Skin of body (tissue), 2 donors: ENCODE measurements around the gene OR4C45. TPM values are rescaled to one million over a fixed set of nuclear protein-coding genes. Genes with fewer than 3 reads are reported as not detected.
"Not testable (repeated sequence)": the region's sequence is repeated elsewhere in the genome, so short reads cannot be mapped to it uniquely, and the experiment has no call there.

Experiments used
- DNase-seq: peaks from one replicate; lab custom pipeline; 2025; lab: John Stamatoyannopoulos, UW
- total RNA-seq: library from RNA; depleted of rRNA; stranded (reverse); fragments of >200 nt; gene quantifications from one replicate; pipeline ENCODE4 v1.2.3, GENCODE V29; 2014

The OR4C45 gene
- not detected for total RNA-seq

DNA sequence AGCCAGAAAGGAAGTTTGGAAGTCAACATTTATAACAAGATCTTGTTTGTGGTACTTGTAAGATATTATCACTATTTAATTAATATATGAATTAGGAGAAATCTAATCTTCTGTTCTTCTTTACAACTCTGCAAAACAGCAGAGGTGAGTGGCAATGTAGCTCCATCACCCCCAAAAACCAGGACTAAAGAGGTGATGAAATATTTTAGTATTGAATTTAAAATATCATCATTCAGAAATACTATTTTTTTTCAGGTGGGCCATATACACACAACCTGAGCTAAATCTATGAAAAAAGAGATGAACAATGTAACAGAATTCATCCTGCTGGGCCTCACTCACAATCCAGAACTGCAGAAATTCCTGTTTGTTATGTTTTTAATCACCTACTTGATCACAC lies at the start of gene OR4C45:
Gene OR4C45 (plus strand): TSS at position 301 of the 400 bp plus-strand sequence.
- DNase-seq = no peak

DNA sequence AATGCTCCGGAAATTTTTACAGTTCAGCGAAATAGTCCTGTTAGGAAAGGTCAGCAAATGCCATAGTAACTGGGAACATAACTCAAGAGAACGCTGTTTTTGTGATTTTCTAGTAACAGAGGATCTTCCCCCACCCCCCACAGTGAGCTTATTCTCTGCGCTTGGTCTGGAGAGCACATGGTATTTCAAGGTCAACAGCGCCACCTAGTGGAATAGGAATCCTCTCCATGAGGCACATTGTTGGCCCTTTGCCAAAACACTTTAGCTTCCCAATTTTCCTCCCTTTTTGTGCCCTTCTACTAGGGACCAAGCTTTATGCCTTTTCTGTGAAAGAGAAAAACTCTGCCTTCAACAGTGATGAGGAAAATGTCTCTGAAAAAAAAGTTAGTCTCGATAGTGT lies 37.1 kb upstream of the OR4C45 start:
- no peak for DNase-seq

- DNase-seq = no peak
These were observed 2.5 kb upstream of the OR4C45 start for GRCh38 chr11:50030193-50030592.

- DNase-seq = not testable (repeated sequence)
These were observed 3.6 kb downstream of the OR4C45 start for GRCh38 chr11:50036239-50036638.

DNA sequence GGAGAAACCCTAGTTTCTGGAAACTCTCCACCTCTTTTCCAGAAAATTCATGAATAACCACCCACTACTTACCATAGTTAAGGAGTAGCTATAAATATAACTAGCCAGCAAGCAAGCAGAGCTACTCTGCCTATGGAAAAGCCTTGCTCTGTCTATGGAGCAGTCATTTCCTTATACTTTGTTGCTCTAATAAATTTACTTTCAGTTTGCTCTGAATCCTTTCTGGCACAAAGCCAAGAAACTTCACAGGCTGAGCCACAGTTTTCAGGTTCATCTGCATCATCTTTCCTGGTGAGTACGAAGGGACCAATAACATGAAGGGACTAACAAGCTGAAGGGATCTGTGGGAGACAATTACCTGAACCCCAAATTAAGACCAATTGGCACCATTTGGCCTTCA lies 4.6 kb downstream of the OR4C45 start:
- no peak for DNase-seq

DNA sequence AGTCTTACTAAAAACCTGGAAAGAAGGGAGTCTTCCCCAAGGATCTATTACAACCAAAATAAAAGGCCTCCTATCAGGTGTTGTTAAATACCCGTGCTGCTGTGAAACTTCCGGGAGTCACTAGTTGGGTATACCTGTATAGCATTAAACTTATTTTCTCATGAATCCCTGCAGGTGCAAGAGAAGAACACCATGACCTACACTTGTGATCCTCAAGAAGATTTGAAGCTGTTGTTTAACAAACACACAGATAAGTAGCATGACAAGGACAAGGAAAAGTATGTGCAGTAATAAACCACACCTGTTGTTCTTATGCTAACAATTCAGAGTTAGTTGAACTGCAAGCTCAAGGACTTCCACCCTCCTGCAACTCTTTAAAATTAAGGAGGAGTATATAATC lies 12.0 kb downstream of the OR4C45 start:
- DNase-seq = no peak

GRCh38 chr11:50063056-50063455 lies 30.4 kb downstream of the OR4C45 start:
- DNase-seq = not testable (repeated sequence)

- DNase-seq = no peak
These were observed 37.7 kb downstream of the OR4C45 start for GRCh38 chr11:50070389-50070788.

DNA sequence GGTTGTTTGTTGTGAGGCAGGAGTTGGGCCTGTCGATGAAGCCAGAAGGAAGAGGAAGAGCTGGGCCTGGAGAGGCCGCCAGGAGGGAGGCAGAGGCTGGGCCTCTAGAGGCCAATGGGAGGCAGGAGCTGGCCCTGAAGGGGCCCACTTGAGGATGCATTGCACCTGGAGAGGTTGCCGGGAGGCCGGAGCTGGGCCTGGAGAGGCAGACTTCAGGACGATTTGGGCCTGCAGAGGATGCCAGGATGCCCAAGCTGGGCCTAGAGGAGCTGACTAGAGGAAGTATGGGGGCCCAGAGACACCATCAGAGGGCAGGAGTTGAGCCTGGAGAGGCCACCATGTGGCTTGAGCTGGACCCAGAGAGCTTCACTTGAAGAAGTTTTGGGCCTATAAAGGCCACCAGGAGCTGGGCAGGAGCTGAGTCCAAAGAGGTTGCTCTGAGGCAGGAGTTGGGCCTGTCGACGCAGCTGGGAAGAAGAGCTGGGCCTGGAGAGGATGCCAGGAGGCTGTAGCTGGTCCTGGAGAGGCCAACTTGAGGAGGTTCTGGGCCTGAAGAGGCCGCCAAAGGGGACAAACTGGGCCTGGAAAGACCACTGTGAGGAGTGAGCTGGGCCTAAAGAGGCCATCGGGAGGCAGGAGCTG lies 39.0 kb downstream of the OR4C45 start:
- DNase-seq = no peak

DNA sequence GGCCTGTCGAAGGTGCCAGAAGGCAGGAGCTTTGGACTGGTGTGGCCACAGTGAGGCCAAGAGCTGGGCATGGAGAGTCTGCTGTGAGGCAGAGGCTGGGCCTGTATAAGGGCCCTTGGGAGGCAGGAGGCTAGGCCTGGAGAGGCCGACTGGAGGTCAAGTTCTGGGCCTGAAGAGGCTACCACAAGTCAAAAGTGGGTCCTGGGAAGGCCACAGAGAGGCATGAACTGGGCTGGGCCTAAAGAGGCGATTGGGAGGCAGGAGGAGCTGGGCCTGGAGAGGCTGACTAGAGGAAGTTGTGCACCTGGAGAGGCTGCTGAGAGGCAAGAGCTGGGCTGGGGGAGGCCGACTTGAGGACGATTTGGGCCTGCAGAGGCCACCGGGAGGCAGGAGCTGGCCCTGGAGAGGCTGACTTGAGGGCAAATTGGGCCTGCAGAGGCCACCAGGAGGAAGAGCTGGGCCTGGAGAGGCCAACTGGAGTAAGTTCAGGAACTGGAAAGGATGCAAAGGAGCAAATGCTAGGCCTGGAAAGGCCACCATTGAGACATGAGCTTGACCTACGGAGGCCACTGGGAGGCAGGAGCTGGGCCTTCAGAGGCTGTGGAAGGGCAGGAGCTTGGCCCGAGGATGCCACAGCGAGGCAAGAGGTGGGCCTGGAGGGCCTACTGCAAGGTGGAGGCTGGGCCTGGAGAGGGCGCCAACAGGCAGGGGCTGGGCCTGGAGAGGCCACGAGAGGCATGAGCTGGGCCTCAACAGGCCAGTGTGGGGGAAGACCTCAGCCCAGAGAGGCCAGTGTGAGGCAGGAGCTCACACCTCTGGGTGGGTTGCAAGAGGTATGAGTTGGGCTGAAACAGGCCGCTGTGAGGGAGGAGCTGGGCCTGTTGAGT lies 39.8 kb downstream of the OR4C45 start:
- DNase-seq = no peak

GRCh38 chr11:50073113-50074105 lies 40.7 kb downstream of the OR4C45 start:
- DNase-seq = no peak

- DNase-seq = no peak
These were observed 41.5 kb downstream of the OR4C45 start for GRCh38 chr11:50074161-50074560.

DNA sequence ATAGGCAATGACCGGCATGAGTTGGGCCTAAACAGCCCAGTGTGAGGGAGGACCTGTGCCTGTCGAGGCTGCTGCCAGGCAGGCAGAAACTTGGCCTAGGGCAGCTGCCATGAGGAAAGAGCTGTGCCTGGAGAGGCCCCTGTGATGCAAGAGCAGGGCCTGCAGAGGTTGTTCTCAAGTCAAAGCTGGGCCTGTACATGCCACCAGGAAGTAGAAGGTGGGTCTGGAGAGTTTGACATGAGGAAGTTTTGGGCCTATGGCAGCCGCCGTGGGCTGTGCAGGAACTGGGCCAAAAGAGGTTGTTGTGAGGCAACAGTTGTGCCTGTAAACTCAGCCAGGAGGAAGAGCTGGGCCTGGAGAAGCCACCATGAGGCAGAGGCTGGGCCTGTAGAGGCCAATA lies 43.2 kb downstream of the OR4C45 start:
- DNase-seq = no peak

DNA sequence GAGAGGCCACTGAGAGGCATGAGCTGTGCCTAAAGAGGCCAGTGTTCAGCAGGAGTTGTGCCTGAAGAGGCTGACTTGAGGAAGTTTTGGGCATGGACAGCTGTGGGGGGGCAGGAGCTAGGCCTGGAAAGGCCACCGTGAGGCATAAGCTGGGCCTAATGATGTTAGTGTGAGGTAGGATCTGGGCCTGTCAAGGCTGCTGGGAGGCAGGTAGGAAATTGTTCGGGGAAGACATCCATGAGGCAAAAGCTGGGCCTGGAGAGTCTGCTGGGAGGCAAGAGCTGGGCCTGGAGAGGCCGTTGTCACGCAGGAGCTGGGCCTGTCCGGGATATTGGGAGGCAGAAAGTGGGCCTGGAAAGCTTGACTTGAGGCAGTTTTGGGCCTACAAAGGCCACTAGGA lies 44.9 kb downstream of the OR4C45 start:
- DNase-seq = no peak

- no peak for DNase-seq
These were observed 45.3 kb downstream of the OR4C45 start for GRCh38 chr11:50078001-50078400.

- not testable (repeated sequence) for DNase-seq
These were observed 46.3 kb downstream of the OR4C45 start for GRCh38 chr11:50078946-50079345.

DNA sequence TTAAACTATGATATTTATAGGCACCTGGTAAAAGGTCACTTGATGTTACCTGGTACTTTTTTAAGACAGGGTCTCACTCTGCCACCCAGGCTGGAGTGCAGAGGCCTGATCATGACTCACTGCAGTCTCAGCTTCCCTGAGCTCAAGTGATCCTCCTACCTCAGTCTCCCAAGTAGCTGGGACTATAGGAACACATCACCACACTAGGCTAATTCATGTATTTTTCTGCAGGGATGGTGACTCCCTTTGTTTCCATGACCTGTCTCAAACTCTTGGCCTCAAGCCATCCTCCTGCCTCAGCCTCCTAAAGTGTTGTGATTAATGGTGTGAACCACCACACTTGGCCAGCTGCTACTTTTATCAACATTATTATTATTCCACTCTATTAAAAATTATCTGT lies 47.6 kb downstream of the OR4C45 start:
- DNase-seq = no peak
